Stimulated activated naive CD8-positive, alpha-beta T cell treated with anti-CD3 and anti-CD28 coated beads, Interleukin-15, Interleukin-2, amounts not matched to agents 100 U/mL and 50 U/mL, for 24 hours (primary cell): Measurements from ENCODE around the gene TAS2R42.
A peak's percentile ranks its signal among the peaks of the same experiment; 100 is the strongest.

Experiments
- ATAC-seq: fragments of 150-1000 bp; cut with Tn5 transposase; one replicate; pipeline ENCODE4 v1.10.0; 2021
- DNase-seq: peaks from one replicate; pipeline ENCODE4 v3.0.0; 2021

Gene TAS2R42

GRCh38 chr12:11186837-11187236 lies at the start of gene TAS2R42:
Gene TAS2R42 (minus strand): TSS chr12:11186937. CDS start chr12:11186937, 0 bp downstream.
- no peak for ATAC-seq
- no peak for DNase-seq

- DNase-seq = no peak
- ATAC-seq = no peak
Measured at GRCh38 chr12:11233532-11233931, 46.8 kb upstream of the TAS2R42 start.

GRCh38 chr12:11228296-11228879 lies 41.7 kb upstream of the TAS2R42 start:
- peak; percentile 24 for DNase-seq
- ATAC-seq = peak; percentile 49

GRCh38 chr12:11227373-11227772 lies 40.6 kb upstream of the TAS2R42 start:
- no peak for ATAC-seq

GRCh38 chr12:11209113-11209512 lies 22.4 kb upstream of the TAS2R42 start:
- DNase-seq (no peak), ATAC-seq (no peak)

More at GRCh38 chr12:11227373-11227772, 40.6 kb upstream of the TAS2R42 start:
- DNase-seq = no peak

- ATAC-seq (no peak), DNase-seq (no peak)
Measured at GRCh38 chr12:11204173-11204572, 17.4 kb upstream of the TAS2R42 start.

- no peak for DNase-seq
- no peak for ATAC-seq
Measured at GRCh38 chr12:11202811-11203210, 16.1 kb upstream of the TAS2R42 start.

GRCh38 chr12:11183011-11183410 lies 3.7 kb downstream of the TAS2R42 start:
- ATAC-seq = no peak
- no peak for DNase-seq

GRCh38 chr12:11182529-11182928 lies 4.2 kb downstream of the TAS2R42 start:
- no peak for DNase-seq
- ATAC-seq = no peak

- DNase-seq (no peak), ATAC-seq (no peak)
Measured at GRCh38 chr12:11178250-11178649, 8.5 kb downstream of the TAS2R42 start.

- ATAC-seq = no peak
- DNase-seq = no peak
Measured at GRCh38 chr12:11174022-11174421, 12.7 kb downstream of the TAS2R42 start.

- DNase-seq (no peak), ATAC-seq (no peak)
Measured at GRCh38 chr12:11171969-11172675, 14.6 kb downstream of the TAS2R42 start.

- ATAC-seq = peak; percentile 99
- peak; percentile 89 for DNase-seq
Measured at GRCh38 chr12:11171145-11171968, 15.4 kb downstream of the TAS2R42 start, which contains the start of gene SMIM10L1. Gene SMIM10L1 (plus strand): TSS chr12:11171194. CDS start chr12:11171357, 163 bp downstream.

- ATAC-seq (no peak), DNase-seq (no peak)
Measured at GRCh38 chr12:11170810-11171144, 16.0 kb downstream of the TAS2R42 start.

- ATAC-seq (no peak), DNase-seq (no peak)
Measured at GRCh38 chr12:11166300-11166699, 20.4 kb downstream of the TAS2R42 start.

- DNase-seq = no peak
- ATAC-seq = no peak
Measured at GRCh38 chr12:11164384-11164783, 22.4 kb downstream of the TAS2R42 start.

GRCh38 chr12:11162502-11162901 lies 24.2 kb downstream of the TAS2R42 start:
- ATAC-seq (no peak), DNase-seq (no peak)

- DNase-seq (no peak), ATAC-seq (no peak)
Measured at GRCh38 chr12:11158885-11159444, 27.8 kb downstream of the TAS2R42 start.

GRCh38 chr12:11154400-11154925 lies 32.3 kb downstream of the TAS2R42 start:
- DNase-seq = no peak
- ATAC-seq = no peak

GRCh38 chr12:11152725-11153124 lies 34.0 kb downstream of the TAS2R42 start:
- DNase-seq = no peak
- ATAC-seq = no peak

- ATAC-seq (no peak), DNase-seq (no peak)
Measured at GRCh38 chr12:11150832-11151231, 35.9 kb downstream of the TAS2R42 start.

- ATAC-seq = no peak
Measured at GRCh38 chr12:11147420-11147819, 39.3 kb downstream of the TAS2R42 start.

More at GRCh38 chr12:11147420-11147819, 39.3 kb downstream of the TAS2R42 start:
- no peak for DNase-seq
